GM21447 (cell line): ENCODE data around the gene C1orf116.

Source experiments
- ATAC-seq: cut with Tn5 transposase; IDR thresholded peaks from one replicate; pipeline ENCODE4 v1.9.1; 2021; ENCODE audit not compliant: unreplicated experiment

The C1orf116 gene

DNA sequence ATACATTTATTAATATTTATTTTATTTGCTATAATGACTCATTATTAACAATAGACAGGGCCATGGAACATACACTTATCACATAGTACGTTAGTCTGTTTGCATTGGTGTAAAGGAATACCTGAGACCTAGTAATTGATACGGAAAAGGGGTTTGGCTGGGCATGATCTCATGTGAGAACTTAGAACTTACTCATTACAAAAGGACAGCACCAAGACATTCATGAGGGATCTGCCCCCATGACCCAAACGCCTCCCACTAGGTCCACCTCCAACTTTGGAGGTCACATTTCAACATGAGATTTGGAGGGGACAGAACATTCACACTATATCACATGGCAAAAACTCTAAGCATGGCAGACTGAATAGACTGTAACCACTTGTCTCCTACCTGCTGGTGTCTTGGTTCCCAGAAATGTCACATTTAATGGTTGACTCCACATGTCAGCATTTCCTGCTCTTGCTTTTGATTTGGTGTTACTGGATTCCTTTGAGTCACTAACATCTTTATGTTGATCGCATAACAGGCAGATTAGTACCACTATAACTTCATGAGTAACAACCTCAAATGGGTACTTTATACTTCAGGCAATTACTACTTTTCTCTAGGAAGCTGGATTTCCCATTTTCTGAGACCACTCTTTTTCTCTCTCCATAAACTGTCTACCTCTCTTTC is 3.5 kb upstream of the C1orf116 start:
- no peak for ATAC-seq

DNA sequence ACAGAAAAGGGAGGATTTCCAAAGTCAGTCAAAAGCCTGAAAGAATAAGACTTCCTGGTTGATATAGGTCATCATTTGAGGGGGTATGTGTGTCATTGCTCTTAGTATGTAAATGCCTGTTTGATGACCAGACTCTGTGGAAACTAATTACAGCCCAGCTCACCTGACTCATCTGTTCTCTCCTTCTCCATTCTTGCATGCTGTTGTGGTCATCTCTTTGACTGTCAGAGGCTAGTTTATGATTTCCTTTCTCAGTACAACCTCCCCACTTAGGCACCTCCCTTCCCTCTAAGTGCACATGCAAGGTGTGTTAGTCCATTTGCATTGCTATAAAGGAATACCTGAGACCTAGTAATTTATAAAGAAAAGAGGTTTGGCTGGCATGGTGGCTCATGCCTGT is 2.4 kb upstream of the C1orf116 start:
- no peak for ATAC-seq

DNA sequence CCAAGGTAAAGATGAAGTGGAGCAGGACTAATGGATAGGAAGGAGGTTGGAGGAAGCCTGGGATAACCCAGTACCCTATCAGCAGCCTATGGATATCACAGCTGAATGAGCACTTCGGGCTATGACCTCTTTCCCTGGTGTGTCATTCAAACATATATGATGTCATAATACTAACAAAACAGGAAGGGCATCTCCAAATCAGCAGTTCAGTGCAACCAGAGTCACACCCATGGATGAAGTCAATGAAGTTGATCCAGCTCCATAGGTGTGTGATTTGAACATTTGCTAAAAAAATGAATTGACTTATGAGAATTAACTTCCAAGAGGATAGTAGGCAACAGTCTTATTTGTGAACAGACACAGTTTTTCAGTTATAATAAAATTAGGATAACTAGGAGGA is 1.7 kb upstream of the C1orf116 start:
- no peak for ATAC-seq

DNA sequence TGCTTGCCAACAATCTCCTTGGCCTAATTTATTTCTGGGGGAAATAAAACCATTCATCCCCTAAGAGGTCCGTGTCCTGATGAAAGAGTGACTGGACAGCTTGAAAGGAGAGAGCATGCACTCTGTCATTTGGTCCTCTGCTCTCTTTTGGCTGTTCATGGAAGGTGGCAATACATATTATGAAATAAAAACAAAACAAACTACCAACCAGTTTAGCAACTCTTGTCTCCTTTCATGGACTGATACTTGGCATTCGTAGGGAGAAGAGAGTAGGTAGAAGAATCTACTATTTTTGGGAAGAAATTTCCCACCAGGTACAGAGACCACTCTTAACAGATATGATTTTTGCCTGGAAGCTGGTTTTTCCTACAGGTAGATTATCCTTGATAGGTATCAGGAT is 746 bp upstream of the C1orf116 start:
- no peak for ATAC-seq

DNA sequence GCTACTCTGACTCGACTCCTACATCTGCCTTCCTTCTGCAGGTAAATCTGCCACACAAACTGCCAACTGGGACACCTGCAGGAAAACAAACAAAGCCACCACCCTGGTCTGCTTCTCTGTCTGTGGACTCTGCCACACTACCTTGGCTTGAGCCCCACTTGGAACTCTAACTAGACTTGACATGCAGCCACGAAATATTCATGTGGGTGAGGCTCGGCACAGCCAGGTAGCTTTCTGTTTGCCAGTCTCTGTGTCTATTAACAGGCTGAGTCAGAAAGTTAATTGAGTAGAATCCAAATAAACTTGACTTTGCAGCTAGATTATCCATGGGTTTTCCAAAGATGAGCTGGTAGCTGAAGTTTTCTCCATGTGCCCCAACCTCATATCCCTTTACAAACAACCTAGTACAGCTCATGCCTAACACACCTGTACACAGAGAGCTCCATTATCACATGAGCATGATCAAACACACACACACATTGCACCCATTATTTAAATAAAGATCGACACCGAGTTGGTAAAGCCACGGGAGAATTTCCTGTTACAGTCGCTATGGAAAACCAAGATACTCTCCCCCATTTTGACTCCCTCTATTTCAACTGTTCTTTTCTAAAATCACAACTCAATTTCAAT is 808 bp downstream of the C1orf116 start:
- no peak for ATAC-seq

DNA sequence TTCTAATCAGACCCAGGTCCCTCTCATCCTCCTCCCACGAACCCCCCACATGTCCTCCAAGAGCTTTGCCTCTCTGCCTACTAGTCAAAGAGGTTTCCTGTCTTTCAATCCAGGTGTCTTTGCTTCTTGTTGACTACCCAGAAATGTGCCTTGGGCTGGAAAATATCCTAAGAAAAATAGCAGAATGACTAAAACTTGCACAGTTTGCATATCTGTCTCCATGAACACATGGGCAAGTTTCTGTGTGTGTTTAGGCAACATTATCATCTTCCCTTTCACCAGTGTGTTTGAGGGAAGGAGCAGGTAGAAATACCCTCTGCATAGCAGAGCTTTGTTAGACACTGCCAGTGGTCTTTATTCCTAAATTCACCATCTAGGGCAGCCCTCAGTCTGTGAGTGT is 1.5 kb downstream of the C1orf116 start:
- ATAC-seq = no peak

DNA sequence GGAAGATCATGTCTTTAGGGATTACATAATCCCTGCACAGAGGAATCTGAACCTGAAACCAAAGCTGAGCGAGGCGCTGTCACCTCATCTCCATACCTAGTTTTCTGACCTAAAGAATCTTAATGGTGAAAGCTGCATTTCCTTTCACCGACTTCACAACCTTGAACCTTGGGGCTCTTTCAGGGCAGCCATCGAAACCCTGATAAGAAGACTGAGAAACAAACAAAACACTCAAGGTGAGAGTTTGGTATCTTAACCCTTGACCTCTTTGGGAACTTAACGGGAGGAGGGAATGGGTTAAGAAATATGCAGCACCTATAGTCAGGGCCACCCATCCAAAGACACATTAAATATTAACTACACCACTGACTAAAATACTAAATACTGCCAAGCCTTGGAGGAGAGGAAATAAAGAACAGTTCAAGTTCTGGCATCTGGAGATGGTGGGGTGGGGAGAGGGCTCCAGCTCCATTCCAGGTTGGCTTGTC is 2.0 kb downstream of the C1orf116 start:
- no peak for ATAC-seq

DNA sequence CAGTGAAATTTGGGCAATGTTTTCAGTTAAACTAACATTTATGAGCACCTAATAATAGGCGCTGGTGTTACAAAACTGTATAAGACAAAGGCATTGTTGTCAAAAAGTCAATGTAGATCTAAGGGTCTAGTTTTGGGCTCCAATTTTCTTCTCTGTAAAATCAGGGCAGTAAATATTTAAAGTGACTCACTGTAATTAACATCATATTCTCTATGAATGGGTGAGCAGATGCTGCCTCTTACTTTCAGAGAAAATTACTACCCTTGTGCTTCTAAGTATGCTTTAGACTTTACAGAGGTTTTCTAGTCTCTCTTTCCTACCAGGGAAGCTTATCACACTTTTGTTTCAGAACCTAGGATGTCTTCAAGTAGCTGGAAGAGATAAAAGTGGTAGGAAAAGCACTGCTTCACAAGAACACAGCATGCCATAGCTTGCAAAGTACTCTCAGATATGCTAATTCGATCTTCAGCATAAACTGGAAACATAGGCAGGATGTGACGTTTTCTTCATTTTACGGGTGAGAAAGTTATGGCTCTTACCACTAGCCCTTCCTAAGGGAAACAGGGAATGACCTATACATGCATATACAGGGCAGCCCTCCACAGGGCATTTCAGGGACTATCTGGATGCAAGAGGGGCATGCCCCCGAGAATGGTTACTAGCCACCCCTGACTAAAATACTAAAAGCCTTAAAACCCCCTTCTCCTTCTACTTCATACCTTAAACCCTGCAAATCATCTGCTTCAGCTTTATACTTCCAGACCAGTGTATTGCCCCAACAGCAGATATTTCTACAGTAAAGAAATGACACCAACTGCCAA is 2.6 kb downstream of the C1orf116 start:
- no peak for ATAC-seq

DNA sequence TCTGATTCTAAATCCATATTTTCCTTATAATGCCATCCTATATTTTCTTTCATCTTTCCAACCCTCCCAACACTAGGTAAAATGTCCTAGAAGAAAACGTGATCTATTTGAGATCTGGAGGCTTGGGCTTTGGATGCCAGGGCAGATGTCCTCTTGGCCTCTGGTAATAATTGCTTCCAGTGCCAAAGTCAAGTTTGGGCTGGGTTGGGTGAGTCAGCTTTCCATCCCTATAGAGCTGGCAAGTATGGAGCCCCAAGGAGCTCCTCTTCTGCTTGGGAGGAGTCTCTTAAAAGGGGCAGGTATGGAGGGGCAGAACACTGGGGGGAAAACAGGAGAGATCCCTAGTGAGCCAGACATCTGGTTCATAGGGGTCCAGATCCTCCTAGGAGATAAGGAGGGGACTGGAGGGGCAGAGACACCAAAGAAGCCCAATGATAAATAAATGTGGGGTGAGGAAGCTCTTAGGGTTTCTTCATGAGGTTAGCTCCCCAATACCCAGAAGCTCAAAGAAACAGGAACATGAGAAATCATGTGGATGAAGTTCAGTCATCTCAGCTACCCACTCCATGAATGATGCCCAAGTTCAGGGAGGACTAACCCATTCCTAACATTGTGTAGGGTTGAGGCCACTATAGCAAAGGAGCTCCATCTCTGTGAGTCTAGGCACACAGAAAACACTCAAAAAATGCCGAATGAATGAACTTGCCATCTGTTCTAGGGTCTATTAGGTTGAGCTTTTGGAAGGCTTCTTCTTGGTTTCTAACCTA is 3.5 kb downstream of the C1orf116 start:
- ATAC-seq = no peak

DNA sequence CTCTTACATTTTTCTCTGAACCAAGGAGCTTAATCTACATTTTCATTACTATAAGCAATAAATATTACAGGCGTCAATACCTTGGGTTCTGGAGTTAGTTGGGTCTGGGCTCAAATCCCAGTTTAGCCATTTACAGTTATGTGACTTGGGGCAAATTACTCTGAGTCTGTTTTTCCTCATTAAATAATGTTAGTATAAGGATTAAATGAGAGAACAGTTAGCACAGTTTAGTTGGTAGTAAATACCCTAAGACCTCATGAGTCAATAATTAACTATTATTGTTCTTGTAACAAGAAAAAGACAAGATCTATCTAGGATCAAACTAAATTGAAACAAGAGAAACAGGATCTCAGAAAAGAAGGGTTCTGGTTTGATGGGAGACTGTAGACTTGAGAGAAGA is 4.6 kb downstream of the C1orf116 start:
- no peak for ATAC-seq

DNA sequence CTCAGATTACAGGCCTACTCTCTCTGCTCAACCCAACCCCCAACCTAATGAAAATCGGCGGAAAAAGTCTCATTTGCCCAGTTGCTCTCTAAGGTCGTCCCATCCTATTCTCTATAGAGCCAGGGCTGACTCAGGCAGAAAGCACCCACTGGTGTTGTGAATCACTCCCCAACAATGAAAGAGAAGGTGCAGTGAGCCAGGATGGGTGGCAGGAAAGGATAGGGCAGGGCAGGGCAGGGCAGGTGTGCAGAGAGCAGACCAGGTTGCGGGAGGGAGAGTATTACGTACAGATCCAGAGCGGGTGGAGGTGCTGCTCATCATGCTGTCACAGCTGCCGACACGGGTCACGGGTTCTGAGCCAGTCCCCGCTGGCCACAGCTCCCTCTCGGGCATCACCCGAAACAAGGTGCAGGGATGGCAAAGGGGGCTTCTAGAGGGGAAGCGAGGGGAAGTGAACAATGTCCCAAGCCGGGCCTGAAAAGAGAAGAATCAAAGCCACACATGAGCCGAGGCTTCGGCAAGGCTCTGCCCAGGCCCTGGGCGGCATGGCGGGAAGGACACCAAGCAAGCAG is 5.3 kb downstream of the C1orf116 start:
- no peak for ATAC-seq

DNA sequence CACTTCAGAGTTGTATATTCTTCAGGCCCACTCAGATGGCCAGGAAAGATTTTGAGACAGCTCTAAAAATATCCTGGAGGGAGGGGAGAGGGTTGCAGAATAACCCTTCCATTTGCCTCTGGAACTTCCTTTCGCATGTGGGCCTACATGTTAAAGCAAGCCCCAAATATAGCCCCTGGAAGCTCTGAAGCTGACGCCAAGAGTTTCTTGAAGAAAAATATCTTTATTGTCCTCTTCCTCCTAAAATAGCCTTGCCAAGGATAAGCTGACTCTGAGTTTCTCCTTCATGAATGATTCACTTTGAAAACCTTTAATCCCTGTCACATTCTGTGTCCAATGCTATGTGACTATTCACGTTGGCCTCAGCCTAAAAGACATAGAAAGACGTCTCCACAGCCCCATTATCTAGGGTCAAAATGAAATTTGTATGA is 6.4 kb downstream of the C1orf116 start:
- ATAC-seq = no peak

DNA sequence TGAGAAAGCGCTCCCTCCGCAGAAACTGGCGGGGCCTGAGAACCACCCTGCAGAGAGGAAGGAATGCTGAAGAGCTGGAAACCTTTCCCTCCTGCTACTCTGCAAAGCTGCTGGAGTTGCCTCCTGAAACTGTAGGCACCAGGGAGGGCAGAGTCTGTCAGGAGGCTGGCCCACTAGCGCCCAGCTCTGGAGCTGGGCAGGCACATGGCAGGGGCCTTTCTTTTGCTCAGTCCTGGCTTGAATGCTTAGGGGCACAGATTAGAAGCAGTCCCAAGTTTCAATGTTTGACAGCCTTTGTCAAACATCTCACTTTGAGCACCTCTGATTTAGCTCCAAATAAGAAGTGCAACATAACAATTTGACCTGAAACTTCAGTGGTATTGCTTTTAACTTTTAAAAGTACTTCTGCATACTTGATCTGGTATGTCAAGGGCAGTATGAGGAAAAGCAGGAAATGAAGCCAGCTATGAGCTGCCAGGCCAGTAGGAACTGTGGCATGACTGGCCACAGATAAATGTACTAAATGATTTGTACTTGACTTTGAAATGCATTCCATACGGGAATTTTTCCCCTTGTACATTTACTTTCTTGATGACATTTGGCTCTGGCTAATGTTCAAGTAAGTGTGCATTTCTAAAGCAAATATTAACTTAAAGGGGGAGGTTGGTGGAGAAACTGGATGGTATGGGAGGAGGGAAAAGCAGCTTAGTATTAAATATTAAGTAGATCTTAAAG is 7.2 kb downstream of the C1orf116 start:
- no peak for ATAC-seq

DNA sequence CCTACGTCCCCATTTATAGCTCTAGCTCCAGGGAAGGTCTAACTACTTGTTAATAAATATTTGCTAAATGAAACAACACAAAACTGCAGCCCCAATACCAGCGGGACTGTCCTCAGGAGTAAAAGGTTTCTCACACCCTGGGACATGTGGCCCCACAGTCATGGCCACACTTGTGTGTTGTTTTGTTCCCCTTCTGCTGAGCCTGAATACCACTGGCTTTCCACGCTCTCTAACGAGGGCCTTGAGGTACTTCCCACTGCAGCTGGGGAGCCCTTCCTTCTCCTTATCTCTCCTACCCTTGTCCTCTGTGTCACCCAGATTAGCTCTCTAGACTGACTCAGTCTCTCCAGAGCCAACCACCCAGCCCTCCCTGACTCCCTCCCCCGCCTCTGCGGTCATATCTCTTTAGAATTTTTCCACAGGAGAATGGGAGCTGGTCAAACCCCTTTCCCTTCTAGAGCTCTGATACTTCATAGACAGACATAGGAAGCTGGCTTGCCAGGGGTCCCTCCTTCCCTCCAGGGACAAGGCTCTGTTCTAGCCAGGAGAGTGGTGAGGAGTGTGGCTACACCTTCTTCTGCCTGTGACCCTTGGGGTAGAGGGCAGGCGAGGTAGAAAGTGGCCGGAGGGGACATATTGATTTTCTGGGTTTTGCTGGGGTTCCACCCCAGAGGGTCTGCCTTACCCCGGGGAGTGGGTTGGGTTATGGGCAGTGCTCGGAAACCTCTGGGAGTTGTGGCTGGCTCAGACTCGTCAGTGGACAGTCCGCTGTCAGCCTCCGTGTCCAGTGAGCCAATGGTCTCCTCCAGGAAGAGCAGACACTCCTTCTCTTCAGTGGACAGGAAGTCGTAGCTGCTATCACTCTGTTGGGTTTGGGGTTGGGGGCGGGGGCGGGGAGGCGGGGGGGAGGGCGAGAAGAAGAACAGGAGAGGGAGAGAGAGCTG is 8.1 kb downstream of the C1orf116 start:
- no peak for ATAC-seq

DNA sequence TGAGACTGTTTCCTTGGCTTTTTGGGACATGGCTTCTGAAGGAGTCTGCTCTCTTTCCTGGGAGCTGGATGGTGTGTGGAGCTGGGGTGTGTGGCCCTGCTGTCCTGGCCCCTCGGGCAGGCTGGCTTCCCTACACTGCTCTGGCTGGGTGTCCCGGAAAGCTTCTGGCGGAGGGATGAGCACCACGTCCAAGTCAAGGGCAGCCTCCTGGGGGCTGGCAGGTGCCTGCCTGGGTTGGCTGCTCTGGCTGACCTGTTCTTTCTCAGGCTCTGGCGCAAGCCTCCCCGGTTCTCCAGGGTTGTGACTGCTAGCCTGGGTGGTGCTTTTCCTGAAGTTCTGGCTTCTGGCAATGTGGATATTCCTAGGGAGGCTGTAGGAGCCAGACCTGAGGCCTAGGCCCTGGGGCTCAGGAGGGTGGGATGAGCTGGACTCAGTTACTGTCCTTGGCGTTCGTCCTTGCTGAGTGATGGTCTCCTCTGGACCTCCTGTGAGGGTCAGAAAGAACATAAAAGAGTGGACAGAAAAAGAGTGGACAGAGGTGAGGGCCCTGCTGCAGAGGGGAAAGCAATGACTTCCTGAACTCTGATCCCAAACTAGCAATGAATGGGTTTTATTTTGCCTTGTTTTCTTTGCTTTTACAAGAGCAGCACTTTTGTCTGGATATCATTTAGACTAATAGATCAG is 9.4 kb downstream of the C1orf116 start:
- no peak for ATAC-seq

DNA sequence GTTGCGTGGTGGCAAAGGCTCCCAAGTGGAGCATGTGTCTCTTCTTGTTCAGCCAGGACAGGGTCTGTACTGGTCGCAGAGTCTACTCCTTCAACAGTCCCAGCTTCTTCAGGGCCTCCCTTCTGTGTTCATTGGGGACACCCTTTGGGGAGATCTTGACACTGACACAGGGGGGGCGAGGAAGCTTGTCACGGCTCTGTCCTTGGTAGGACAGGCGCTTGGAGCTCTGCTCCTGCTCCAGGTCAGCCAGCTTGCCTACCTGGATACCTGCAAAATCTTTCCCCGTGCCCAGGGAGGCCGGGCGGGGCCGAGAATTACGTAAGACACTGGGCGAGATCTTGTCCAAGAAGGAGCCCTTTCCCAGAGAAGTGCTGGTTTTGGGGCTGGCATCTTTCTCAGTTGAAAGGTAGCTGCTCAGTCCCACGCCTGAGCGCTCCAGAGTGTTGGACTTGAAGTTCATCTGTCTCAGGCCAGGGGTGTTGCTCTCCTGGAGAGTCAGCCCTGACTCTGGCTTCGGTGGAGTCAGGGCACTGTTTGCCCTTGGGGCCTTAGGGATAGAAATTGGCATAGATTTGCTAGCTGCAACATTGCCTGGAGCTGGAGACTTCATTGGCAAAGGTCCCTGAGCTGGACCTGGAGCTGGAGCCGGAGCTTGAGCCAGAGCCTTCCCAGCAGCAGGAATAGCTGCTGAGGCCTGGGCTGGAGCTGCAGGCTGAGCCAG is 10.5 kb downstream of the C1orf116 start:
- ATAC-seq = no peak

DNA sequence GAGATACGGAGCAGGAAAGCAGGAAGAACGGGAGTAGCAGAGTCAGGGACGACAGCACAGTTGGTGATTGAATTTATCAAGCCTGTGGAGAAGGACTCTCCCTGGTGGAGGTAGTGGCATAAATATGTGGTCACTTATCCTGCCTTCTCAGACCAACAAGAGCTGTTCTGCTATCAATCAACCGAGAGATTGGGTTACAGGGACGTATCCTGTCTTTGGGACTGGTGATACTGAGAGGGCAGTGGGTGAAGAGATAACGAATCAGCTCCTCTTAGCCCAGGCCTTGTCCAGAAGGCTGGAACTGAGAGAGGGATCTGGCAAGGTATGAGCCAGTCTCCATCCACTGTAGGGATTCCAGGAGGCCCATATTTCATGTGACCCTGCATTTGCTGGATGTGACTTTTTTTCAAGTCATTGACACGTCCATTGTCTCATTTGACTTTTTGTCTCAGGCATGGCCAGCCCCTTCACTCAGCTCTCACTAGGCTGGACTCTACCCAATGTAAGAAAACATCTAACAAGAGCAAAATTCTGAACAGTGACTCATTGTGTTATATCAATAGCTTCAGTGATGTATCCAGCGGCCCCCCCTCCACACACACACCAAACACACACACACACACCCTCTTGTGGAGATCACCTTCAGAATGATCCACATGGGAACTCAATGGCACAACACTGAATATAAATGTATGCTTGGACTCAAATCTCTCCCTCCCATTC is 11.3 kb downstream of the C1orf116 start:
- ATAC-seq = no peak
